GM18505 (cell line): Measurements from ENCODE around the gene OVCA2.

Experiments
- ATAC-seq: cut with Tn5 transposase; IDR thresholded peaks from one replicate; pipeline ENCODE4 v1.9.1; 2021; ENCODE audit not compliant: unreplicated experiment
- POLR2A ChIP-seq: IDR thresholded peaks from 4 replicates; pipeline ENCODE4 v1.6.1; 2011; ENCODE audit warnings: borderline replicate concordance; ENCODE audit not compliant: insufficient read depth, insufficient read length; ENCODE audit errors: extremely low read depth

Gene OVCA2

DNA sequence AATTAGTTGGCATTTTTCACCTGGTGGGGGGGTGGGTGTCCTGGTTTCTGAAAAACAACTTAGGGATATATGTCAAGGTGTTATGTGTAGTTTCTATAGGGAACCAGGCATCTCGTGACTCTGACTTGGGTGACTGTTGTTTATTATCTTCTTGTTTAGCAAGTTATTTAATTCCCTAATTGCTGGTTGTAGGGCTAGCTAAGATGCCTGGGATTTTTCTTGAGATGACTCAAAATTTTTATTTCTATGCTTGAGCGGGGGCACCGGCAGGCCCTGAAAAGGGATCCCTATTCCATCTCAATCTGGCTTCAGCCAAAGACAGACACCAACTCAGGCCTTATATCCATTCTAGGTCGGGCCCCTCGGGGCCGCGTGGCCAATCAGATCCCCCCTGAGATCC is 8.7 kb upstream of the OVCA2 start:
- ATAC-seq, result no peak
- TF ChIP-seq POLR2A, result no peak

- no peak for ATAC-seq
- TF ChIP-seq POLR2A, result no peak
Observed at GRCh38 chr17:2034157-2034556, 7.7 kb upstream of the OVCA2 start.

DNA sequence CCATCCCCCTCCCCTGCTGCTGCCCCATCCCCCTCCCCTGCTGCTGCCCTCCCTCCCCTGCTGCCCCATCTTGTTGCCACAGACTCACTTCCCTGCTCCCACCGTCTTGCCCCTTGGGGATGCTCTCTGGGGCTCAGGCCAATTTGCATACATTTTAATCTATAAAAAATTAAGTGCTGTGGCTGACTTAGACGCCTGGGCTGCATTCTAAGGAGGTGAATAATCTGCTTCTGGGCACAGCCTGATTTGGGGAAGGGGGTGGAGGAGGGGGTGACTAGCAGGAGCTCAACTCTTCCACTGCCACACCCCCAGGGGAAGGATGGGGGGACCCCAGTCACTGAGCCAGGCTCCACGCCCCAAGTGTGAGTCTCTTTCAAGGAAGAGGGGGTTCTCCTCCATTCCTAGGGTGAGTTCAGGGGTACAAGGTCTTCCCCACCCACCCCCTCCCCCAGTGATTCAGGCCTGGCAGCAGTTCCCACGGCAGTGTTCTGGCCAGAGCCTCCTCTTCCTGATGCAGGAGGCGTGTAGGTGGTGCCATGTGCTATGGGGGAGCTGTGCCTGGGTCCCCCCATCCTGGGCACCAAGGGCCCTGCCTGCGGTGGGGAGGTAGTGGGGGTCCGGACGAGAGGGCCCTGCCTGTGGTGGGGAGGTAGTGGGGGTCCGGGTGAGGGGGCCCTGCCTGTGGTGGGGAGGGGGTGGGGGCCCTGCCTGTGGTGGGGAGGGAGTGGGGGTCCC is 6.8 kb upstream of the OVCA2 start:
- TF ChIP-seq POLR2A, result no peak
- ATAC-seq, result no peak

DNA sequence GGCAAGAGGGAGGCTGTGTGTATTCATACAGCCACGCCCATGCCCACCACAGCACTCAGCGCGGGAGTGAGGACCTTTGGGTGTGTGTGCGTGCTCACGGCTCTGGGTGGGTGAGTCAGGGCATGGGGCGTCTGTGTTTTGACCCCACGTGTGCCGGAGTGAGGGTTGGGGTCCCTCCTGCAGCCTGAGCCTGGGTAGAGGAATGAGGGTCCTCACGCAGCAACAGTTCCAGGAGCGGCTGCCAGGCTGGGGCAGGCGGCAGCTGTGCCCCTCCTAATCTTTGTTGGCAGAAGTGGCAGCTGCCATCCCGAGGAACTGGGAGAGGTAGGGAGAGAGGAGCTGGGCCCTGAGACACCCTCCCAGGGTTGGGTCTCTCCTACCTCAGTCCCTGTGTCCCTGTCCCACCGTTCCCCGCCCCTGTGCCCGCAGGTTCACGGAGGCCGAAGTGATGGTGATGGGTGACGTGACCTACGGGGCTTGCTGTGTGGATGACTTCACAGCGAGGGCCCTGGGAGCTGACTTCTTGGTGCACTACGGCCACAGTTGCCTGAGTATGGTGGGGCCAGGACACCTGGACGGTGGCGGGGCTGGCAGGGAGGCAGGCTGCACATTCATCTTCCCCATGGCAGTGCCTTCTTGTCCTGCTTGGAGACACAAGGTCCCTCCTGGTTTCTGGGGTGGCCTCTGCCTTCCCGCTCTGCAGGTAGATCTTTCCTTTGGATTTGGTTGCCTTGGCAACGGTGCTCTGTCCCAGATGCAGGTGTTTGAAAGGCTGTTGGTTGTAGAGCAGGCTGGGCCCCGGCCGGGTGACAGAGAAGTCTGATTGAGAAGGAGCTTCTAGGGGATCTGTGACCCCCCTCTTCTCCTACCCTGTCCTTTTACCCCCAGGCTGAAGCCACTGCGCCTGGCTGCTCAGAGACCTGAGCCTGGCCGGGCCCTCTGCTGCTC is 6.0 kb upstream of the OVCA2 start:
- no peak for ATAC-seq
- no peak for TF ChIP-seq POLR2A

- no peak for ATAC-seq
Observed at GRCh38 chr17:2037155-2037554, 4.7 kb upstream of the OVCA2 start.

DNA sequence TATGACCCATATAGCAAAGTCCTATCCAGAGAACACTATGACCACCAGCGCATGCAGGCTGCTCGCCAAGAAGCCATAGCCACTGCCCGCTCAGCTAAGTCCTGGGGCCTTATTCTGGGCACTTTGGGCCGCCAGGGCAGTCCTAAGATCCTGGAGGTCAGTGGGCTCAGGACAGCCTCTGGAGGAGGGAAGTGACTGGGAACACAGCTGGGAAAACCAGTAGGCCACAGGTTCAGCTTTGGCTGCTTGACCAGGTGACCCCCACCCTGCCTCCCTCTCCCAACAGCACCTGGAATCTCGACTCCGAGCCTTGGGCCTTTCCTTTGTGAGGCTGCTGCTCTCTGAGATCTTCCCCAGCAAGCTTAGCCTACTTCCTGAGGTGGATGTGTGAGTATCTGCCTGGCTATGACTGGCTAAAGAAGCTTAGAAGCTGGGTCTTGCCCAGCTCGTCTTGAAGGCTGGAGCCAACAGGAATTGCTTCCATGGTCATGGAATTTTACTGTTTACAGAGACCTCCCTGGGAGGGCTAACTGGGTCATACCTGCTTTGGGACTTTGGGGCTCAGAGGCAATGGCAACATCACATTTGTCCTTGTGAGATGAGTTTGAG is 1.5 kb upstream of the OVCA2 start:
- no peak for TF ChIP-seq POLR2A
- no peak for ATAC-seq

More at GRCh38 chr17:2037155-2037554, 4.7 kb upstream of the OVCA2 start:
- no peak for TF ChIP-seq POLR2A

DNA sequence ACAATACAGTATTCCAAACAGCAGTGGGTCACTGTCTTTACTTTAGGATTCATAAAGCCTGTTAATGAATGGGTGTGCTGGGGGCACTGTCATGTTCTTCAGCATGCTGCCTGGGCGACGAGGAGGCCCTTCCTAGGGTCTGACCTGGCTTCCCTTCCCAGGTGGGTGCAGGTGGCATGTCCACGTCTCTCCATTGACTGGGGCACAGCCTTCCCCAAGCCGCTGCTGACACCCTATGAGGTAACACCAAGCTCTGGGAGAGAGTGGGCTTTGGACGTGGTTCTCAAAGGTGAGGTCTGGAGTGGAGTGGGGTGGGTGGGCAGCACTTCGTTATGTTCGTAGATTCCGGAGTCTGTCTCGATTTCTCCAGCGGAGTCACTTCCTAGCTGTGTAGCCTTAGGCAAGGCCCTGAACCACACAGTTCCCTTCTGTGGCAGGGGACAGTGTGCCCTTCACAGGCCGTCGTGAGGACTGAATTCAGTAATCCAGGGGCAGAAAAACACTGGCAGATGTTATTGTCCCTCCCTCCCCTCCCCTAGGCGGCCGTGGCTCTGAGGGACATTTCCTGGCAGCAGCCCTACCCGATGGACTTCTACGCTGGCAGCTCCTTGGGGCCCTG is 771 bp upstream of the OVCA2 start:
- ATAC-seq, result no peak
- no peak for TF ChIP-seq POLR2A

- no peak for TF ChIP-seq POLR2A
- ATAC-seq, result no peak
Observed at GRCh38 chr17:2042390-2042847, 597 bp downstream of the OVCA2 start.

DNA sequence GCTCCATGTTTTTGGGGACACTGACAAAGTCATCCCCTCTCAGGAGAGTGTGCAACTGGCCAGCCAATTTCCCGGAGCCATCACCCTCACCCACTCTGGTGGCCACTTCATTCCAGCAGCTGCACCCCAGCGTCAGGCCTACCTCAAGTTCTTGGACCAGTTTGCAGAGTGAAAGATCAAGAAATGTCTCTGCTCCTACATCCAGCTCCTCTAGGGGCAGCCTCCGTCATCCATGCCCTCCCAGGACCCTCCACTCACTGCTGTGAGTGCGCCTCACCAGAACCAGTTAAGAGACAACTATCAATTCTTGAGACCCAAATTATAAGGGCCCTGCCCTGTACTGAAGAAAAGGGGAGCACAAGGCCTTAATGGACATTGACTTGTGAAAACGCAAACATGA is 1.1 kb downstream of the OVCA2 start:
- TF ChIP-seq POLR2A, result no peak
- no peak for ATAC-seq

- no peak for ATAC-seq
- no peak for TF ChIP-seq POLR2A
Observed at GRCh38 chr17:2043785-2044184, 2.0 kb downstream of the OVCA2 start.

DNA sequence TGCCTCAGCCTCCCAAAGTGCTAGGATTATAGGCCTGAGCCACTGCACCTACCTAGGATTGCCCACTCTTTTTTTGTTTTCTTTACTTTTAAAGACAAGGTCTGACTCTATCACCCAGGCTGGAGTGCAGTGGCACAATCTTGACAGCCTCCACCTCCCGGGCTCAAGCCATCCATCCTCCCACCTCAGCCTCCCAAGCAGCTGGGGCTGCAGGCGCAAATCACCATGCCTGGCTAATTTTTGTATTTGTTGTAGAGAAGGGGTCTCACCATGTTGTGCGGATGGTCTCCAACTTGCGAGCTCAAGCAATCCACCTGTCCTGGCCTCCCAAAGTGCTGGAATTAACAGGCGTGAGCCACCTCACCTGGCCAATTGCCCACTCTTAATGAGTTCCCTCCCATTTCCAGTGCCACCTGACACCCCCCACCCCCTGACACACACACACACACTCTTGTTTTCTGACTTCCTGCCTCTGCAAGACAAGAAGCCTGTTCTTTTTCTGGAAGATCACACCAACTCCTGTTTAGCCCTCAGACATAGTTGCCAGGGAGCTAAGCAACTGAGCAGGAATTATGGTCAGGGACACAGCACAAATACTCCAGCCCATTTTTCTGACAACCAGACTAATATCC is 2.6 kb downstream of the OVCA2 start:
- peak; percentile 23 for TF ChIP-seq POLR2A
- no peak for ATAC-seq

GRCh38 chr17:2047590-2047989 is 5.8 kb downstream of the OVCA2 start:
- no peak for TF ChIP-seq POLR2A
- ATAC-seq, result no peak
